PFSK-1 (cell line): ENCODE results near the gene RNF14.

Source experiments
- POLR2AphosphoS5 ChIP-seq: IDR thresholded peaks from 2 replicates; pipeline ENCODE4 v1.6.1; 2012; ENCODE audit warnings: low read depth, mild to moderate bottlenecking, control low read depth, low read length, moderate library complexity
- REST ChIP-seq, 2 experiments: IDR thresholded peaks; 2 replicates each; pipeline versions ENCODE4 v1.6.1 to v1.8.0; 2011 to 2012; ENCODE audit warnings: low read depth in 2 of 2, low read length in 2 of 2, control low read depth in 1 of 2, inconsistent platforms in 1 of 2, mild to moderate bottlenecking in 1 of 2, moderate library complexity in 1 of 2; ENCODE audit not compliant: insufficient read depth in 1 of 2
- SIN3A ChIP-seq: IDR thresholded peaks from 2 replicates; pipeline ENCODE4 v1.6.1; 2012; ENCODE audit warnings: mild to moderate bottlenecking, low read length, moderate library complexity, borderline replicate concordance; ENCODE audit not compliant: insufficient read depth
- TAF1 ChIP-seq: IDR thresholded peaks from 2 replicates; pipeline ENCODE4 v1.6.1; 2012; ENCODE audit warnings: low read length, control low read depth, borderline replicate concordance; ENCODE audit not compliant: insufficient read depth

GRCh38 chr5:141949511-141949910, 19.4 kb upstream of the RNF14 start:
- no peak for TF ChIP-seq SIN3A
- TF ChIP-seq POLR2AphosphoS5 = no peak
- TF ChIP-seq TAF1 = no peak
- no peak for TF ChIP-seq REST (IDR thresholded peaks at IDR 0.05; ENCODE audit: insufficient read depth in 1 of 2, low read depth in 2 of 2, low read length in 2 of 2)
